Stomach (tissue), 9 donors: ENCODE measurements around the gene SDHB. TPM values are rescaled to one million over a fixed set of nuclear protein-coding genes. Genes with fewer than 3 reads are reported as not detected.

ENCODE experiments used
- DNase-seq, 2 donors: peaks; one replicate each; pipeline versions ENCODE4 v3.0.0 to v3.0.0-alpha.2; 2013 to 2019
- H3K27ac ChIP-seq, 5 donors: fragments of 200-600 bp in 4 of 5; sonication (generic) in 4 of 5; one replicate each; pipeline ENCODE4 v1.5.1; 2013 to 2019; ENCODE audit warnings: mild to moderate bottlenecking in 1 of 5, moderate library complexity in 1 of 5
- H3K27me3 ChIP-seq, 3 donors: fragments of 200-600 bp; sonication (generic); one replicate each; pipeline ENCODE4 v1.5.1; 2017 to 2019; ENCODE audit warnings: mixed run types in 1 of 3
- H3K36me3 ChIP-seq, 4 donors: fragments of 200-600 bp; sonication (generic); 1 replicate in 3 of 4; 2 replicates in 1 of 4; pipeline ENCODE4 v1.5.1; 2016 to 2019
- H3K4me1 ChIP-seq, 4 donors: fragments of 200-600 bp; sonication (generic); one replicate each; pipeline ENCODE4 v1.5.1; 2016 to 2019
- H3K4me3 ChIP-seq, 4 donors: fragments of 200-600 bp; sonication (generic) in 3 of 4; one replicate each; pipeline ENCODE4 v1.5.1; 2016 to 2019; ENCODE audit warnings: mild to moderate bottlenecking in 1 of 4
- H3K9me3 ChIP-seq, 4 donors: fragments of 200-600 bp; sonication (generic); one replicate each; pipeline ENCODE4 v1.5.1; 2016 to 2019
- CTCF ChIP-seq, 7 experiments: fragments of 450-650 bp in 4 of 7; fragments of 200-600 bp in 3 of 7; sonication (generic) in 3 of 7; IDR thresholded peaks; one replicate each; pipeline ENCODE4 v1.5.1; 2016 to 2019; ENCODE audit warnings: antibody characterized with exemption in 7 of 7, control low read depth in 2 of 7, mild to moderate bottlenecking in 1 of 7
- EP300 ChIP-seq: sonication (generic); formaldehyde crosslinking; IDR thresholded peaks from one replicate; pipeline ENCODE4 v1.6.1; 2017; ENCODE audit warnings: antibody characterized with exemption
- POLR2A ChIP-seq, 4 donors: fragments of 450-650 bp; IDR thresholded peaks; one replicate each; pipeline ENCODE4 v1.6.1; 2016; ENCODE audit warnings: antibody characterized with exemption in 4 of 4, control low read depth in 2 of 4, mild to moderate bottlenecking in 1 of 4, moderate library complexity in 1 of 4
- POLR2AphosphoS5 ChIP-seq, 3 donors: sonication (generic); formaldehyde crosslinking; IDR thresholded peaks; one replicate each; pipeline ENCODE4 v1.6.1; 2016; ENCODE audit warnings: antibody characterized with exemption in 3 of 3
- WGBS, 5 donors: extraction: QIAGEN DNeasy Blood & Tissue Kit in 3 of 5; methylation state at CpG; one replicate each; pipeline versions ENCODE4 v1.1.5 to v1.1.7; 2013 to 2018; 5-methylcytosine and 5-hydroxymethylcytosine counted together
- intact Hi-C: fragments of 100-400 bp; cut with DNase I; formaldehyde crosslinking; loops from one replicate; pipeline ENCODE4 v1.15.1; 2023; ENCODE audit warnings: low total_unique reads
- polyA plus RNA-seq, 3 donors: library from polyadenylated mRNA; stranded (reverse); fragments of 200-250 nt; gene quantifications; one replicate each; pipeline ENCODE4 v1.2.3, GENCODE V29; 2013
- total RNA-seq, 5 donors: library from RNA; depleted of rRNA; stranded (reverse); fragments of >200 nt; gene quantifications; one replicate each; pipeline versions ENCODE4 v1.1.0 to v1.2.3, GENCODE V29; 2014 to 2016
- donor health status: healthy with polysubstance abuse.
- donor health status: Bipolar disorder and iron deficiency.
- donor health status: healthy.

The SDHB gene
- total and polyA plus RNA-seq, 8 donors, result 42.6 to 246 (median 121) TPM

- H3K36me3 ChIP-seq, result no peaks in the 10 kb centered on the region
- WGBS, 5 donors, result 73 to 88% (median 80%) methylated on average over 10 of the region's 10 CpGs
- no peak for DNase-seq
- no peak overlapping the region for H3K4me3 ChIP-seq
- H3K27ac ChIP-seq, result peak overlapping the region in 3 of 5 donors; percentile 29 to 64 (median 60)
- no peak for TF ChIP-seq CTCF (IDR thresholded peaks at IDR 0.05)
- TF ChIP-seq EP300, result no peak
- no peaks in the 10 kb centered on the region for H3K9me3 ChIP-seq
- peaks cover 0 to 19% (median 12%) of the 10 kb centered on the region in 4 donors for H3K4me1 ChIP-seq
- intact Hi-C loops, result no loop called here
- H3K27me3 ChIP-seq, result peaks cover 0 to 2% (median 0%) of the 10 kb centered on the region in 3 donors
These were observed 45.9 kb upstream of the SDHB start for GRCh38 chr1:17099616-17100340.

- Histone ChIP-seq H3K27ac (peak overlapping the region in 4 of 5 donors; percentile 20 to 64 (median 44)), H3K36me3 (no peaks in the 10 kb centered on the region), H3K4me3 (no peak overlapping the region), H3K9me3 (no peaks in the 10 kb centered on the region), H3K4me1 (peaks cover 0 to 19% (median 12%) of the 10 kb centered on the region in 4 donors), H3K27me3 (no peaks in the 10 kb centered on the region)
- DNase-seq, result no peak
- 59 to 68% (median 64%) methylated on average over 10 to 13 of the region's 13 CpGs for WGBS, 5 donors
- no peak for TF ChIP-seq EP300
- TF ChIP-seq CTCF (IDR thresholded peaks at IDR 0.05), result no peak
- TF ChIP-seq POLR2A (IDR thresholded peaks at IDR 0.05), result no peak
- intact Hi-C loops, result no loop called here
These were observed 44.9 kb upstream of the SDHB start for GRCh38 chr1:17098446-17099317.

- H3K27me3 ChIP-seq, result no peaks in the 10 kb centered on the region
- H3K9me3 ChIP-seq, result no peaks in the 10 kb centered on the region
- WGBS, 5 donors, result 26 to 50% (median 43%) methylated on average over 2 to 14 of the region's 14 CpGs
- H3K4me1 ChIP-seq, result peaks cover 0 to 19% (median 12%) of the 10 kb centered on the region in 4 donors
- H3K4me3 ChIP-seq, result no peak overlapping the region
- no peak for DNase-seq
- H3K27ac ChIP-seq, result peak overlapping the region in 3 of 5 donors; percentile 20 to 64 (median 60)
- intact Hi-C loops, result no loop called here
- H3K36me3 ChIP-seq, result no peaks in the 10 kb centered on the region
- no peak for TF ChIP-seq POLR2A (IDR thresholded peaks at IDR 0.05)
These were observed 44.0 kb upstream of the SDHB start for GRCh38 chr1:17097787-17098186.

- intact Hi-C loops, result no loop called here
- Histone ChIP-seq H3K36me3 (no peaks in the 10 kb centered on the region), H3K9me3 (peaks cover 0 to 4% (median 0%) of the 10 kb centered on the region in 4 donors), H3K27ac (peak overlapping the region in 2 of 5 donors; percentile 60 to 64), H3K4me1 (peaks cover 0 to 19% (median 12%) of the 10 kb centered on the region in 4 donors), H3K4me3 (no peak overlapping the region), H3K27me3 (no peaks in the 10 kb centered on the region)
- TF ChIP-seq EP300 (no peak), POLR2A (IDR thresholded peaks at IDR 0.05) (no peak), CTCF (IDR thresholded peaks at IDR 0.05) (no peak), POLR2AphosphoS5 (IDR thresholded peaks at IDR 0.05) (no peak)
- no peak for DNase-seq
- 61 to 90% (median 72%) methylated on average over 7 to 8 of the region's 8 CpGs for WGBS, 5 donors
These were observed 43.3 kb upstream of the SDHB start for GRCh38 chr1:17097147-17097546.
